ENCODE data around the gene GLTPD2.
A peak's percentile ranks its signal among the peaks of the same experiment; 100 is the strongest.
"Not testable (repeated sequence)": the region's sequence is repeated elsewhere in the genome, so short reads cannot be mapped to it uniquely, and the experiment has no call there.

GLTPD2 gene

GRCh38 chr17:4807605-4808377, 19.0 kb downstream of the GLTPD2 start:
- no peak for DNase-seq (ENCODE audit: low read depth in 2 of 2)

GRCh38 chr17:4808378-4808767, 19.6 kb downstream of the GLTPD2 start:
- no peak for DNase-seq (ENCODE audit: low read depth in 2 of 2)

GRCh38 chr17:4810696-4811290, 22.0 kb downstream of the GLTPD2 start:
- no peak for DNase-seq (ENCODE audit: low read depth in 2 of 2)

DNA sequence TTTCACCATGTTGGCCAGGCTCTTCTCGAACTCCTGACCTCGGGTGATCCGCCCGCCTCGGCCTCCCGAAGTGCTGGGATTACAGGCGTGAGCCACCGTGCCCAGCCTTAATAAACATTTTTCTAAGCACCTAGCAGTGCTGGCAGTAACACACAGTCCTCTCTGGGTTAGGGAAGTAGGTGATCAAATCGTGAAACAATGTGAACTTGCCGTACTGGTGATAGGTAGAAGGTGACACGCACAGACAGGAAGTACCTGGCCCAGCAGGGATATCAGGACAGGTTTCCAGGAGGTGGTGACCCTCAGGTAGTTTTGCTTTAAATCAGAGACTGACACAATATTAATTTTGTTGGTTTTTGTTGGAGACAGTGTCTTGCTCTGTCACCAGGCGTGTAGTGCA, 22.7 kb downstream of the GLTPD2 start:
- DNase-seq (ENCODE audit: low read depth in 2 of 2): no peak

DNA sequence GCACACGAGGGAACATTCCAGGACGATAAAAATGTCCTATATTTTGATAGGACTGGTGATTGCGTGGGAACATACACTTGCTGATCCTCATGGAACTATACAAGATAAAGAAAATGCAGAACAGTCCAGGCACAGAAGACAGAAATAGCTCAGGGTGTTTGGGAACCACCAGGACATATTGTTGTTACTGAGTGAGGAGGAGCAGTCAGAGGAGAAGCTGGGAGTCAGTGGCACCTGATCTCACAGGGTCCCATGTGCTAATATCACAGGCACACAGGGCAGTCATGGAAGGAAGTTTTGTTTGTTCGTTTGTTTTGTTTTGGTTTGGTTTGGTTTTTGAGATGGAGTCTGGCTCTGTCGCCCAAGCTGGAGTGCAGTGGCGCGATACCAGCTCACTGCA, 23.9 kb downstream of the GLTPD2 start:
- no peak for DNase-seq (ENCODE audit: low read depth in 2 of 2)

- DNase-seq (ENCODE audit: low read depth in 2 of 2): no peak
Measured at GRCh38 chr17:4815043-4815675, 26.4 kb downstream of the GLTPD2 start.

DNA sequence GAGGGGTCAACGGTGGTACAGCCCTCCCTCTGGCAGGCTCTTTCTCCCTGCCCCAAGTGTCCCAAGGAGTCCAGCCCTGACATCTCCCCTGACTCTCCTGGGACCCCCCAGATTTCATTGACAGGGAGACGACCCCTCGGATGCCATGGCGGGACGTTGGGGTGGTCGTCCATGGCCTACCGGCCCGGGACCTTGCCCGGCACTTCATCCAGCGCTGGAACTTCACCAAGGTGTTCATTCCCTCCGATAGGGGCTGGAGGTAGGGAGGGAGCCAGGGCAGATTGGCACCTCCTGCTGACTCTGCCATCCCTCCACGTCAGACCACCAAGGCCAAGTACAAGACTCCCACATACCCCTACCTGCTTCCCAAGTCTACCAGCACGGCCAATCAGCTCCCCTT, 28.1 kb downstream of the GLTPD2 start:
- no peak for DNase-seq (ENCODE audit: low read depth in 2 of 2)

DNA sequence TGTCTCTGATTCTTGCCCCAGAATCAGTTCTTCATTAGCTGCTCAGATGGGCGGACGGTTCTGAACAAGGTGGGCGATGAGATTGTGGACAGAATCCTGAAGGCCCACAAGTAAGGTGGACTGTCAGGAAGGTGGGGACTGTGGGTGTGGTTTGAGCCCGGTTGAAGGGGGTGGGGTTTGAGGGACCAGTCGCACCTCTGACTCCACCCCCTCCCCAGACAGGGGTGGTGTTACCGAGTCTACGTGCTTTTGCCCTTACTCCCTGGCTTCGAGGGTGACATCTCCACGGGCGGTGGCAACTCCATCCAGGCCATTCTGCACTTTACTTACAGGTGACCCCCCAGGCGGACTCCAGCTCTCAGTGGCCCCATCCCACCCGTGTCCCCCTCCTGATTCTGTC, 29.5 kb downstream of the GLTPD2 start:
- DNase-seq (ENCODE audit: low read depth in 2 of 2): no peak

DNA sequence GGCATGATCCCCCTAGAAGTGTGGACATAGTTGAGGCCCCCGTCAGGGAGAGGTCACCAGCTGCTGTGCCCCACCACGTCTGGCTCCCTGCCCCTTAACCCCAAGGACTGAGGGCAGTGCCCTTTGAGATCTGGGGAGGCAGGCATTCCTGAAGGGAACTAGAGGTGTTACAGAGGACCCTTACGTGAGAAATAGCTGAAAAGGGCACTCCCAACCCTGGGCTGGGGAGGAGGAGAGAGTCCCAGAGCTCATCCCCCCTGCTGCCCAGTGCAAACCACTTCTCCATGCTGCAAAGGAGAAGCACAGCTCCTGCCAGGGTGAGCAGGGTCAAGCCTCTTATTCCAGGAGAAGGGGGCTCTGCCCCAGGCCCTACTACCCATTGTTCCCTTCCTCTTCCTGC, 34.1 kb downstream of the GLTPD2 start:
- DNase-seq (ENCODE audit: low read depth in 2 of 2): no peak

- DNase-seq (ENCODE audit: low read depth in 2 of 2): no peak
Measured at GRCh38 chr17:4823373-4824089, 34.8 kb downstream of the GLTPD2 start.

DNA sequence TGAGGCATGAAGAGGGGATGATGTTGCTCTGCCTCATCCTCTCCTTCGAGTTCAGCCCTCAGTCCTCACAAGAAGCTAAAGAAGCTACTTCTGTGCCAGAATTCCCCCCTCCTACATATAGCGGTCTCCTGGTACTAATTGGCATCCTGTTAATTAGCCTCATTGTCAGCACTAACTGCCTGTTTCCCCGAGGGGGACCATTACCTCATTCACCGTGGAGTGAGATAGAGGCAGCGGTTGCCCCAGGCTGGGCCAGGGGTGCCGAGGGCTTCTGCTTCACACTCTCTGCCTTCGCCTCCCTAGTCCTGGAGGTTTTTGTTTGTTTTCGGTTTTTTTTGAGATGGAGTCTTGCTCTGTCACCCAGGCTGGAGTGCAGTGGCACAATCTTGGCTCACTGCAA, 38.6 kb downstream of the GLTPD2 start:
- no peak for DNase-seq (ENCODE audit: low read depth in 2 of 2)

- not testable (repeated sequence) for DNase-seq (ENCODE audit: low read depth in 2 of 2)
Measured at GRCh38 chr17:4832829-4833177, 44.0 kb downstream of the GLTPD2 start.

GRCh38 chr17:4833178-4833940, 44.6 kb downstream of the GLTPD2 start, which contains the start of gene MINK1:
Gene MINK1 (plus strand): TSS chr17:4833340. CDS start chr17:4833584, 244 bp downstream.
- peak; percentile 79 to 81 for DNase-seq (ENCODE audit: low read depth in 2 of 2)

- no peak for DNase-seq (ENCODE audit: low read depth in 2 of 2)
Measured at GRCh38 chr17:4833941-4834680, 45.3 kb downstream of the GLTPD2 start.

DNA sequence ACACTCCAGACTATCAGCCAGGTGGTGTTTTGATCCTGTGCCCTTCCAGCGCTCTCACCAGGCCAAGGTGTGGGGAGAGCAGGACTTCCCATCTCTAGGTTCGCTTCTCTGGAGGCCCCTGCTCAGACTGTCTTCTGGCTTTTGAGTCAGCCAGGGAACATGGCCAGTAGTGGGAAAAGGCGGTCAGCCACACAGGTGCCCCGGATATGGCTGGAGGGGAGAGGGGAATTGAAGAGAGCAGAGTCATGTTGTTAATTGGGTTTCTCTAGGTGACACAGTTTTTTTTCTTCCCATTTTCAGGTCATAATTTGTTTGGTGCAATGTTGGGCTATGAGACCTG, 45.9 kb downstream of the GLTPD2 start:
- DNase-seq (ENCODE audit: low read depth in 2 of 2): no peak

DNA sequence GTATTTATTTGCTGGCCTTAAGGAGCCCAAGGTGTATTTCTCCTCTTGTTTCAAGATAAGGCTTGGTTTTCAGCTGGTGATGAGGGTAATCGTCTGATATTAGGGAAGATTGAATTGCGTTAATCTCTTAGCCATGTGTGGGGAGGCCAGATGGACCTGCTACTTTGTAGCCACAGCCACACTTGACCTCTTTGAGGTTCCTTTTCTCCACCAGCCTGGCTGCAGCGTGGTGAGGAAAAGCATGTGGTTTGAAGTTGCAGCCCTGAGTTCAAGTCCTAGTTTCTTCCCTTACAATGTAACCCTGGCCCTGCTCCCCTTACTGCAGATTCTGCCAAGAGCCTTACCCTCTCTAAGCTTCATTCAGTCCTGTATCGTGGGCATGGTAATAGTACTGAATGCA, 47.5 kb downstream of the GLTPD2 start:
- no peak for DNase-seq (ENCODE audit: low read depth in 2 of 2)

DNA sequence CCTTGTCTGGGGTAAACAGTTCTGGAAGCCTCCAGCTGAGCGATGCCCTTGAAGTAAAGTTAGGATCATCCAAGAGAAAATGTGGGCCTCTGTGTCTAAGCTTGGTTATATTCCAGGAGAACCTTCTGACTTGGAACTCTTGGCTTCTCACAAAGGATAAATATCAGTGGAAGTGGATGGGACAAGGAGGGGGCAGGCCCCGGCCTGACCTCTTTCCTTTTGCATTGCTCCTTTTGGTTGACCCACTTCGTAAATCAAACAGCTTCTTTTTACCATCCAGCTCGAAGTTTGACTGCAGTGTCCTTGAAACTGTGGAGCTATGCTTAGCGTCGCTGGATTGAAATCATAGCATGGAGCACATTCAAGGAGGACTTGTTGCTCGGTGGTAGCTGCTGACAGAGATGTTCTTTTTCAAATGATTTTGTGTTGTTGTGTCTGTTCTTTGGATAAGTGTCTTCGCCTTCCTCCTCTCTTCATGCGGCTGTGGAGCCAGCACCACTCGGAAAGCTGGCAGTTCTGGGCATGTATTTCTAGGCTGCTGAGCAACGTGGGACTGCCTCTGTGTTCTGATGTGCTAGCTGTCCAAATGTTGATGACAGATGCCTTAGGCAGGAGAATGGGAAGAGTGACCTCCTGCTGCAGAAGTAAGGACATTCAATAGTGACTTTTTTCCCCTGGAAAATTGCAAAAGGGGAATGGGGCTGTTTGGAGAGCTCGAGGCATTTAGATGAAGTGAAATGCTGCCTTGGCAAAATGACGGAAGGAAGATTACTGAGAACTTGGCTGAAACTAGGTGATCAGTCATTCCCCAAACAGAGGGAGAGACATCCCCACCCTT, 48.9 kb downstream of the GLTPD2 start:
- no peak for DNase-seq (ENCODE audit: low read depth in 2 of 2)

- no peak for DNase-seq (ENCODE audit: low read depth in 2 of 2)
Measured at GRCh38 chr17:4838309-4838785, 49.6 kb downstream of the GLTPD2 start.

- DNase-seq (ENCODE audit: low read depth in 2 of 2): no peak
Measured at GRCh38 chr17:4839221-4839620, 50.5 kb downstream of the GLTPD2 start.
